ENCODE measurements around the gene PIN1.

Gene PIN1

GRCh38 chr19:9848762-9849161 is 13.6 kb downstream of the PIN1 start:
- H3K4me3 ChIP-seq (ENCODE audit: low read length) = no peak overlapping the region
- DNase-seq (ENCODE audit: low read depth) = no peak
- TF ChIP-seq CTCF (IDR thresholded peaks at IDR 0.05; ENCODE audit: insufficient read depth, low read depth, low read length, missing control alignments) = no peak

DNA sequence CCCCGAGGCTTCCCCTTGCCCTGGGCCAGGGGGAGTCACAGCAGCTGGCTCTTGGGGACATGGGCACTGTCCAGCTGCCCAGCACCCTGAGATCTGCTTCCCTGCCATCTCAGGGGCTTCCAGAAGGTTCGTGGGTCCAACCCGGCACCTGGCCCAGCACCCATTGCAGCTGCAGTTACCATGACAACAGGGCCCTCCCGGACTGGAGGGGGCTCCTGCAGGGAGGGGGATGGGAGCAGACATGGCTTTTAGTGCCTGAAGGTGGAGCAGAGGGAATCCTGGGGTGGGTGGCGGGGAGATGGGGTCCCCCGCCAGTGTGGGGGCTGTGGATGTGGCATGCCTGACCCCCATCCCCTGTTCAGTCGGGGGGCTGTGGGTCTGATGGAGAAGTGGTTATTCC is 14.7 kb downstream of the PIN1 start:
- no peak overlapping the region for H3K4me3 ChIP-seq (ENCODE audit: low read length)
- no peak for TF ChIP-seq CTCF (IDR thresholded peaks at IDR 0.05; ENCODE audit: insufficient read depth, low read depth, low read length, missing control alignments)
- DNase-seq (ENCODE audit: low read depth) = no peak

DNA sequence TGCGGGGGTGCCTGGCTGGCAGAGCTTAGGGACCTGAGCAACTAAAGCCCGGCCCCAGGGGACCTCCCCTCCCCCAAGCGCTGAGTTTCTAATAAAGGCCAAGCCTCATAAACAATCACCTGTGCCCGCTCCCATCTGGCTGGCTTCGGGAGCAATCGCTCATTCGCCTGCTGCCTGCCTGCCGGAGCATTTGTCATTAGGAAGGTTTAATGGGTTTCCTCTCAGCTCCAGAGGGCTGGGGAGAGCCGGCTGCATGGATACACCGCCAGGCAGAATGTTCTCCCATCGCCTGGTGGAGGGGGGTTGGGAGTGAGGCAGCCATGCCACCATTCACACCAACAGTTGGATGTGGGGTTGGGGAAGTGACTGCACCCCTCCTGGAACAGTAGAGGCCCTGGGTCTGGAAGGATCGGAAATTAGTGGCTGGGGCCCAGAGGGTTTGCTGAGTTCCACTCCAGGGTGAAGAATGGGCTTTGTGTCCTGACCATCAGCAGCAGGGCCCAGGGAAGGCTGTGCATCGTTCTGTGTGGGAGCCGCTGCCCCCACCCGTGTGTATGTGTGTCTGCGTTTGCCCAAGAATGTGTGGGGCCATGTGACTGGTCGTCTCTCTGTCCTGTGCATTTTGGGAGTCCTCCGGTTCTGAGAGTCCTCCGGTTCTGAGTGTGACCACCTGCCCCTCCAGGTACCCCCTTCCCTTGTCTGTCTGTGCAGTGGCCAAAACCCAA is 15.3 kb downstream of the PIN1 start:
- DNase-seq (ENCODE audit: low read depth) = no peak
- H3K4me3 ChIP-seq (ENCODE audit: low read length) = no peak overlapping the region
- TF ChIP-seq CTCF (IDR thresholded peaks at IDR 0.05; ENCODE audit: insufficient read depth, low read depth, low read length, missing control alignments) = no peak

DNA sequence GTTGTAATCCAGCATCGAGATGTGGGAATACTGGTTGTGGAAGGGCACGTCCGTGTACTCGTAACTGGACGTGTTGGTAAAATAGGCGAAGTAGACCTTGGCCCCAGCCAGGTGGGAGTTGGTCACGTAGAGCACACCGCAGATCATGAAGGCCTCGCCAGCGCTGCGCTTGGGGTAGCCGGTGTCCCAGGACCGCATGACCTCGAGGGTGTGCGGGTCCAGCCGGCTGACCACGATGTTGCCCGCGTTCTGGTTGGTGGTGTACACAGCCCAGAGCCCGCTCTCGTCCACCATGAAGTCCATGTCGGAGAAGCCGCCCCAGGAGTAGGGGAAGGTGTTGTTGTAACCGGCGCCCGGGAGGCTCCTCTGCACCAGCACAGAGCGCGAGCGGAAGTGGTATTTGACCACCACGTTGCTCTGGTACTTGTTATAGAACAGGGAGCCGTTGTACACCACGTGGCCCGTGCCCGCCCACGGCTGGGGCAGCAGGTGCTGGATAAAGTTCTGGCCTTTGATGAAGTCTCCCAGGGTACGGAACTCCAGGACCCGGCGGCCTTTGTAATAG is 19.2 kb downstream of the PIN1 start:
- no peak overlapping the region for H3K4me3 ChIP-seq (ENCODE audit: low read length)
- no peak for DNase-seq (ENCODE audit: low read depth)
- TF ChIP-seq CTCF (IDR thresholded peaks at IDR 0.05; ENCODE audit: insufficient read depth, low read depth, low read length, missing control alignments) = no peak

DNA sequence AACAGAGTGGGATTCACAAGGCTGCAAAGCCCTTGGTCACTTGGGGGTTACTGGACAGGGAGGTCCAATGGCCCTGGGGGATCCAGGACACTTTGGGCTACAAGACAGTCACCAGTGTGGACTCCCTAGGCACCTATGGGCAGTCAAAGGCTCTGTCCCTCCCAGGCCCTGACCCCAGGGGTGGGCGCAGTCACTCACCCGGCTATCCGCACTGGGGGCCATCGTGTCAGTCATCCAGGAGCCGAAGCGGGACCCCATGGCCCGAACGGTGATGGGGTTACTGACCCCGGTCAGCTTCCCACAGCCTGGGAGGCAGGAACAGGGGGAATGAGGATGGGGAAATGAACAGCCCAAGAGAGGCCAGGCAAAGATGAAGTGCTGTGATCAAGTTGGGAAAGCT is 21.5 kb downstream of the PIN1 start:
- TF ChIP-seq CTCF (IDR thresholded peaks at IDR 0.05; ENCODE audit: insufficient read depth, low read depth, low read length, missing control alignments) = no peak
- no peak overlapping the region for H3K4me3 ChIP-seq (ENCODE audit: low read length)
- DNase-seq (ENCODE audit: low read depth) = no peak

DNA sequence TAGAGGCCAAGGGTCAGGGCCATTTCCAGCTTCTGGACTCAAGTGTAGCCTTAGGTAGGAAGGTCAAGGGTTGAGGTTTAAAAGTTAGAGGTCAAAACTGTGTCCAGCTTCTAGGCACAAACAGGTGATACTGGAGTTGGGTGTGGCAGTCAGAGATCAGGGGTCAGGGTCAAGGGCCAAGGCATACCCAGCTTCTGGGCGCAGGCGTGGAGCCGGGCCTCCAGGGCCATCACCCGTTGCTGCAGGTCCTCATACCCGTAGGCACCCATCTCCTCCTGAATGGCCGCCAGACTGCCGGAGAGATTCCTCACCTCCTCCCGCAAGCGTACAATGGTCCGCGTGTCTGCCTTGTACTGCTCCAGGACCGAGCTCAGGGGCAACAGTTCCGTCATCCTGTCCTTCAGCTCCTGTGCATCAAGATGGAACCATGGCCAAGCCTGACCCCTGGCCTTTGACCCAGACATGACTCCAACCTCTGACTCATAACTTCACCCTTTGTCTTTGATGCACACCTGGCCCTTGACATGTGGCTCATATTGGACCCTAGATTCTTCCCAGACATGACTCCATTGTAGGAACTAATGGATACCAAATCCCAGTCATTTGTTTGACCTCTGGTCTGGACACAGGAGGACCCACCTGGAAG is 22.1 kb downstream of the PIN1 start:
- no peak overlapping the region for H3K4me3 ChIP-seq (ENCODE audit: low read length)

More for the DNA sequence above, 22.1 kb downstream of the PIN1 start:
- no peak for DNase-seq (ENCODE audit: low read depth)
- no peak for TF ChIP-seq CTCF (IDR thresholded peaks at IDR 0.05; ENCODE audit: insufficient read depth, low read depth, low read length, missing control alignments)

Data from epithelial cell of esophagus (primary cell).